Upper lobe of left lung (tissue), 6 donors: Measurements from ENCODE around the gene SOX8. TPM values are rescaled to one million over a fixed set of nuclear protein-coding genes. Genes with fewer than 3 reads are reported as not detected.

Experiments used
- ATAC-seq, 2 donors: fragments of 200-7000 bp; cut with Tn5 transposase; one replicate each; pipeline ENCODE4 v1.9.1; 2022; ENCODE audit warnings: mild to moderate bottlenecking in 2 of 2, moderate library complexity in 2 of 2; ENCODE audit not compliant: low FRiP score in 2 of 2
- DNase-seq, 2 donors: peaks; one replicate each; pipeline ENCODE4 v3.0.0-alpha.2; 2019 to 2020
- H3K27ac ChIP-seq, 4 donors: fragments of 200-600 bp; sonication (generic); one replicate each; pipeline ENCODE4 v1.5.1; 2016 to 2019
- H3K27me3 ChIP-seq, 4 donors: fragments of 200-600 bp; sonication (generic); one replicate each; pipeline ENCODE4 v1.5.1; 2017 to 2019
- H3K36me3 ChIP-seq, 4 donors: fragments of 200-600 bp; sonication (generic); one replicate each; pipeline ENCODE4 v1.5.1; 2016 to 2019
- H3K4me1 ChIP-seq, 4 donors: fragments of 200-600 bp; sonication (generic); one replicate each; pipeline ENCODE4 v1.5.1; 2018 to 2019
- H3K4me3 ChIP-seq, 4 donors: fragments of 200-600 bp; sonication (generic); one replicate each; pipeline ENCODE4 v1.5.1; 2017 to 2019; ENCODE audit warnings: mild to moderate bottlenecking in 2 of 4, moderate library complexity in 1 of 4
- H3K9me3 ChIP-seq, 4 donors: fragments of 200-600 bp; sonication (generic); one replicate each; pipeline ENCODE4 v1.5.1; 2018 to 2019
- EP300 ChIP-seq, 4 donors: sonication (generic); formaldehyde crosslinking; IDR thresholded peaks; one replicate each; pipeline ENCODE4 v1.5.1; 2017; ENCODE audit warnings: antibody characterized with exemption in 4 of 4, control low read depth in 2 of 4
- POLR2A ChIP-seq, 4 donors: fragments of 450-650 bp; IDR thresholded peaks; one replicate each; pipeline ENCODE4 v1.5.1; 2016 to 2017; ENCODE audit warnings: antibody characterized with exemption in 4 of 4, mild to moderate bottlenecking in 2 of 4
- POLR2AphosphoS5 ChIP-seq, 2 donors: sonication (generic); formaldehyde crosslinking; IDR thresholded peaks; one replicate each; pipeline ENCODE4 v1.5.1; 2017; ENCODE audit warnings: antibody characterized with exemption in 2 of 2
- WGBS, 2 donors: methylation state at CpG; one replicate each; pipeline ENCODE4 v1.1.5; 2017 to 2018; 5-methylcytosine and 5-hydroxymethylcytosine counted together
- total RNA-seq, 6 donors: library from RNA; depleted of rRNA in 4 of 6; stranded (reverse); fragments of >200 nt in 4 of 6; gene quantifications; one replicate each; pipeline versions ENCODE4 v1.1.0 to v1.2.1, GENCODE V29; 2016 to 2021
- TF ChIP-seq, protein P1 (sequence below), 6 experiments: fragments of 450-650 bp in 4 of 6; fragments of 200-600 bp in 2 of 6; sonication (generic) in 2 of 6; IDR thresholded peaks; one replicate each; pipeline ENCODE4 v1.5.1; 2016 to 2019; ENCODE audit warnings: antibody characterized with exemption in 6 of 6
- donor health status: DM: no; HTN: no; CAD: no; lungs with moderate emphysema.
- donor health status: DM: no; HTN: yes; CAD: no; lungs with severe emphysema.

Gene SOX8
- total RNA-seq, 6 donors from 2014 or later = 0.14 to 1.1 (median 0.57) TPM

DNA sequence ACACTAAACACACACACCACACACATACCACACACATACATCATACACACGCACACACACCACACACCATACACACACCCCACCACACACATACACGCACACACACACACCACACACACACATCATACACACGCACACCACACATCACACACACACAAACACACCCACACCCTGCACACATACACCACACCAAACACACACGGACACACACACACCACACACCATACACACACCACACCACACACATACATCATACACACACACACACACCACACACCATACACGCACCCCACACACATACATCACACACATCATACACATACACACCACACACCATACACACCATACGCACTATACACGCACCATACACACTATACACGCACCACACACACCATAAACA lies 3.7 kb upstream of the SOX8 start:
- DNase-seq = no peak
- Histone ChIP-seq H3K4me3 (no peak overlapping the region), H3K4me1 (peaks cover 17 to 29% (median 18%) of the 10 kb centered on the region in 4 donors), H3K27ac (no peak overlapping the region), H3K36me3 (no peaks in the 10 kb centered on the region), H3K9me3 (no peaks in the 10 kb centered on the region), H3K27me3 (peaks cover 0 to 33% (median 16%) of the 10 kb centered on the region in 4 donors)
- WGBS, 2 donors = 92 to 93% methylated on average over 8 of the region's 8 CpGs
- no peak for ATAC-seq
- TF ChIP-seq POLR2A (IDR thresholded peaks at IDR 0.05) (no peak), EP300 (IDR thresholded peaks at IDR 0.05) (no peak), POLR2AphosphoS5 (IDR thresholded peaks at IDR 0.05) (no peak)
- TF ChIP-seq, protein P1, sequence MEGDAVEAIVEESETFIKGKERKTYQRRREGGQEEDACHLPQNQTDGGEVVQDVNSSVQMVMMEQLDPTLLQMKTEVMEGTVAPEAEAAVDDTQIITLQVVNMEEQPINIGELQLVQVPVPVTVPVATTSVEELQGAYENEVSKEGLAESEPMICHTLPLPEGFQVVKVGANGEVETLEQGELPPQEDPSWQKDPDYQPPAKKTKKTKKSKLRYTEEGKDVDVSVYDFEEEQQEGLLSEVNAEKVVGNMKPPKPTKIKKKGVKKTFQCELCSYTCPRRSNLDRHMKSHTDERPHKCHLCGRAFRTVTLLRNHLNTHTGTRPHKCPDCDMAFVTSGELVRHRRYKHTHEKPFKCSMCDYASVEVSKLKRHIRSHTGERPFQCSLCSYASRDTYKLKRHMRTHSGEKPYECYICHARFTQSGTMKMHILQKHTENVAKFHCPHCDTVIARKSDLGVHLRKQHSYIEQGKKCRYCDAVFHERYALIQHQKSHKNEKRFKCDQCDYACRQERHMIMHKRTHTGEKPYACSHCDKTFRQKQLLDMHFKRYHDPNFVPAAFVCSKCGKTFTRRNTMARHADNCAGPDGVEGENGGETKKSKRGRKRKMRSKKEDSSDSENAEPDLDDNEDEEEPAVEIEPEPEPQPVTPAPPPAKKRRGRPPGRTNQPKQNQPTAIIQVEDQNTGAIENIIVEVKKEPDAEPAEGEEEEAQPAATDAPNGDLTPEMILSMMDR (IDR thresholded peaks at IDR 0.05) = no peak

- WGBS, 2 donors = 77 to 92% methylated on average over 7 to 9 of the region's 9 CpGs
- TF ChIP-seq, protein P1 (IDR thresholded peaks at IDR 0.05) = no peak
- TF ChIP-seq POLR2A (IDR thresholded peaks at IDR 0.05) = no peak
- TF ChIP-seq POLR2AphosphoS5 (IDR thresholded peaks at IDR 0.05) = no peak
- no peak for TF ChIP-seq EP300 (IDR thresholded peaks at IDR 0.05)
- H3K27me3 ChIP-seq = peaks cover 0 to 38% (median 16%) of the 10 kb centered on the region in 4 donors
- ATAC-seq (no peak), DNase-seq (peak in 1 of 2 donors; percentile 58)
- H3K36me3 ChIP-seq = no peaks in the 10 kb centered on the region
- peaks cover 17 to 29% (median 18%) of the 10 kb centered on the region in 4 donors for H3K4me1 ChIP-seq
- no peak overlapping the region for H3K4me3 ChIP-seq
- no peaks in the 10 kb centered on the region for H3K9me3 ChIP-seq
- no peak overlapping the region for H3K27ac ChIP-seq
These were observed 3.2 kb upstream of the SOX8 start for GRCh38 chr16:978403-978802.

GRCh38 chr16:979147-979546 lies 2.4 kb upstream of the SOX8 start:
- Histone ChIP-seq H3K27ac (no peak overlapping the region), H3K4me1 (peaks cover 17 to 29% (median 18%) of the 10 kb centered on the region in 4 donors), H3K4me3 (no peak overlapping the region), H3K36me3 (no peaks in the 10 kb centered on the region), H3K27me3 (peaks cover 0 to 43% (median 16%) of the 10 kb centered on the region in 4 donors), H3K9me3 (no peaks in the 10 kb centered on the region)
- WGBS, 2 donors = 86 to 94% methylated on average over 9 to 13 of the region's 14 CpGs
- DNase-seq (peak in 1 of 2 donors; percentile 58), ATAC-seq (no peak)
- TF ChIP-seq EP300 (IDR thresholded peaks at IDR 0.05) (no peak), POLR2AphosphoS5 (IDR thresholded peaks at IDR 0.05) (no peak), POLR2A (IDR thresholded peaks at IDR 0.05) (no peak)
- TF ChIP-seq, protein P1 (IDR thresholded peaks at IDR 0.05) = no peak

DNA sequence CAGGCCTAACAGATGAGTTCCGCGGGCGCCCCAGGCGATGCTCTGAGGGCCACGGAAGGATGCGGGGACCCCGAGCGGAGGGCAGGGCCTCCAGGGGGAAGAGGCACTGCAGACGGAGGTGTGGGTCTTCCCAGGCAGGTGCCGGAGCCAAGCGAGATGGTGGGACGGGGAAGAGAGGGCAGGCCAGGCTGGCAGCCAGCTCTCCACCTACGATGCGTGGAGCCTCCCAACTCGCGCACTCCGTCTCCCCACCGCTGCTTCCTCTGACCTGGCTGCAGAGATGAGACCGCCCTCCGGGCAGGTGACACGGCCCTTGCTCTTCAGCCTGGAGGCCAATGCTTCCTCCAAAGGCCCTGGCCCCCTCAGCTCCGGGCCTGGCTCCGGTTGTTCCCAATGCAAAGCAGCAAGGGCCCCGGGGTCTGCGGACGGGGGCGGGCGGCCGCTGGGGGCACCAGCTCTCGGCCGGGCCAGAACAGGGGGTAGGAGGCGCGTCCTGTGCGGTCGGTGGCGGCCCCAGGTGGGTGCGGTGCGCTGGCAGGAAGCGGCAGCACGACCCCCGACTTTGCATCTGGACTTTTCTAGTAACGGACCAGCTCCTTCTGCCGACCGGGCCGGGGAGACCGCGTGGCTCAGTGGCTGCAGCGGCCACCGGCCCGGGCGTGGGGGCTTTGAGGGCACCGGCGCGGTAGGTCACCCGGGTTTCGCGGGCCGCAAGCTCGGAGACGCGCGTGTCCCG lies 1.5 kb upstream of the SOX8 start:
- TF ChIP-seq POLR2A (IDR thresholded peaks at IDR 0.05) (no peak), EP300 (IDR thresholded peaks at IDR 0.05) (no peak)
- TF ChIP-seq, protein P1 (IDR thresholded peaks at IDR 0.05) = no peak
- Histone ChIP-seq H3K9me3 (no peaks in the 10 kb centered on the region), H3K27me3 (peaks cover 0 to 43% (median 16%) of the 10 kb centered on the region in 4 donors), H3K36me3 (no peaks in the 10 kb centered on the region), H3K4me3 (peak overlapping the region; percentile 25 to 63 (median 58)), H3K4me1 (peaks cover 17 to 29% (median 18%) of the 10 kb centered on the region in 4 donors), H3K27ac (no peak overlapping the region)
- DNase-seq = no peak
- 29 to 59% methylated on average over 9 to 15 of the region's 63 CpGs for WGBS, 2 donors
- ATAC-seq = no peak

- Histone ChIP-seq H3K4me1 (peaks cover 17 to 29% (median 18%) of the 10 kb centered on the region in 4 donors), H3K27ac (no peak overlapping the region), H3K27me3 (peaks cover 0 to 43% (median 16%) of the 10 kb centered on the region in 4 donors), H3K9me3 (no peaks in the 10 kb centered on the region), H3K36me3 (no peaks in the 10 kb centered on the region), H3K4me3 (peak overlapping the region; percentile 25 to 63 (median 58))
- TF ChIP-seq EP300 (IDR thresholded peaks at IDR 0.05) (no peak), POLR2A (IDR thresholded peaks at IDR 0.05) (no peak), POLR2AphosphoS5 (IDR thresholded peaks at IDR 0.05) (no peak)
- TF ChIP-seq, protein P1 (IDR thresholded peaks at IDR 0.05) = no peak
- WGBS, 2 donors = no CpG with 5 or more reads among the region's 31 CpGs
- DNase-seq = peak in 1 of 2 donors; percentile 88
- ATAC-seq = no peak
These were observed 1.0 kb upstream of the SOX8 start for GRCh38 chr16:980595-980854.
